ENCODE data around the gene RXRA. TPM values are rescaled to one million over a fixed set of nuclear protein-coding genes. Genes with fewer than 3 reads are reported as not detected.

RXRA gene
- polyA plus RNA-seq, 3 donors = 33.6 to 42.2 (median 33.9) TPM

GRCh38 chr9:134425401-134425800 is 99.1 kb downstream of the RXRA start:
- DNase-seq (ENCODE audit: low read depth in 3 of 3, low spot score in 2 of 3) = no peak

- DNase-seq (ENCODE audit: low read depth in 3 of 3, low spot score in 2 of 3) = no peak
Observed at GRCh38 chr9:134425812-134426211, 99.6 kb downstream of the RXRA start.

GRCh38 chr9:134426436-134426835 is 100.2 kb downstream of the RXRA start:
- no peak for DNase-seq (ENCODE audit: low read depth in 3 of 3, low spot score in 2 of 3)

- no peak for DNase-seq (ENCODE audit: low read depth in 3 of 3, low spot score in 2 of 3)
Observed at GRCh38 chr9:134427153-134427782, 101.0 kb downstream of the RXRA start.

GRCh38 chr9:134428559-134428958 is 102.3 kb downstream of the RXRA start:
- no peak for DNase-seq (ENCODE audit: low read depth in 3 of 3, low spot score in 2 of 3)

DNA sequence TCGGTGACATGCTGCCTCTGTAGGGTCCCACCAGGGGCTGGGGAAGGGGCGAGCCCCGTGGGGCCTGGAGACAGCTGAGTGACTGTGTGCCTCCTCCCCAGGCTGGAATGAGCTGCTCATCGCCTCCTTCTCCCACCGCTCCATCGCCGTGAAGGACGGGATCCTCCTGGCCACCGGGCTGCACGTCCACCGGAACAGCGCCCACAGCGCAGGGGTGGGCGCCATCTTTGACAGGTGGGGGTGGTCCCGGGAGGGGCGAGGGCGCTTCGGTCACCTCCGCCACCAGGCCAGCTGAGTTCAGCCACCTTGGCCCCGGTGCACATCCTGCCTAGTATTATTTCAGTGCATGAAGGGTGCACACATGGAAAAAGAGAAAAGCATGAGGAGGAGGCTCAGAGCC is 102.8 kb downstream of the RXRA start:
- no peak for DNase-seq (ENCODE audit: low read depth in 3 of 3, low spot score in 2 of 3)

- no peak for DNase-seq (ENCODE audit: low read depth in 3 of 3, low spot score in 2 of 3)
Observed at GRCh38 chr9:134429481-134429880, 103.2 kb downstream of the RXRA start.

DNA sequence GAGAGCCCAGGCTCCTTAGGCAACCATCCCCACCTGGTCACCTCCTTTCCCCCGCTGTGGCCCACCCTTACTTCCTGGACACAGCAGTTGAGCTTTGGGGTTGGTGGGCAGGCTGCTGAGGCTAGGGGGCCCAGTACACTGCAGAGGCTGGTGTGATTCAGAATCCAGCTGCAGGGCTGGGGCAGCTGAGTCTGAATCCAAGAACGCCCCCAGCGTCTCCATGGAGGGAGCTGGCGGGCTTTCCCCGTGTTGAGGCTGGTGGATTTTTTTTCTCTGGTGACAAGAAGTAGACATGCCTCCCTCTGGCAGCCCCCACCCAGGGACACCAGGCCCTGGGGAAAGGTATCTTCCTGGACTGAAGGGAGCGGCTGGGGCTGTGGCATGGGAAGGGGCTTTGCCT is 104.8 kb downstream of the RXRA start:
- DNase-seq (ENCODE audit: low read depth in 3 of 3, low spot score in 2 of 3) = no peak

GRCh38 chr9:134431626-134432025 is 105.4 kb downstream of the RXRA start:
- no peak for DNase-seq (ENCODE audit: low read depth in 3 of 3, low spot score in 2 of 3)

GRCh38 chr9:134432471-134432870 is 106.2 kb downstream of the RXRA start:
- no peak for DNase-seq (ENCODE audit: low read depth in 3 of 3, low spot score in 2 of 3)

- no peak for DNase-seq (ENCODE audit: low read depth in 3 of 3, low spot score in 2 of 3)
Observed at GRCh38 chr9:134433101-134433500, 106.8 kb downstream of the RXRA start.

GRCh38 chr9:134433909-134434882 is 107.9 kb downstream of the RXRA start:
- DNase-seq (ENCODE audit: low read depth in 3 of 3, low spot score in 2 of 3) = no peak

DNA sequence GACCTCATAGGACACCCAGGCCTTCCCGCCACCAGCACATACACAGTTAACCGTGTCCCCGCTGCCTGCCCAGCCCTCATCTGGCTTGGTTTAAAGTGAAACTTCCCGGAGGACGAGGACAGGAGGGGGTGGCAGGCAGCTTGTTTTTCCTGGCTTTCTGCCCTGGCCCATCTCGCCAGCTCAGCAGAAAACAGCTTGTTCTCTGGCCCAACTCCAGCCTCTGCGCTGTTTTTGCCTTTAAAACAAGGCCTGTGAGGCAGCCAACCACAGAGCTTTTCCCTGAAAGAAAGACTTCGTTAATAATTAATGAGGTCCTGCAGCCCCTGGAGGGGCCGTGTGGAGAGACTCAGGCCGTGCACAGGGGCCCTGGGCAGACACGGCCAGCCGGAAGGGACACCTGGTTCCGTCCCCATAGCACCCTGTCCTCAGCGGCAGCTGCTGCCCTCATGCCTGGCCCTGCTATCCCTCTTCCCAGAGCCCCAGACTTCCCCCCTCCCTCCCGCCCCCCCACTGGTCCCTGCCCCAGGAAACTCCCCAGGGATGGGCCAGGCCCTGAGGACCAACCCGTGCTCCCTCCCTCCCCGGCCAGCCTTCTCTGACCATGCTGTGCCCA is 108.7 kb downstream of the RXRA start:
- peak; percentile 92 to 99 (median 97) for DNase-seq (ENCODE audit: low read depth in 3 of 3, low spot score in 2 of 3)

GRCh38 chr9:134435550-134436378 is 109.5 kb downstream of the RXRA start:
- DNase-seq (ENCODE audit: low read depth in 3 of 3, low spot score in 2 of 3) = no peak

DNA sequence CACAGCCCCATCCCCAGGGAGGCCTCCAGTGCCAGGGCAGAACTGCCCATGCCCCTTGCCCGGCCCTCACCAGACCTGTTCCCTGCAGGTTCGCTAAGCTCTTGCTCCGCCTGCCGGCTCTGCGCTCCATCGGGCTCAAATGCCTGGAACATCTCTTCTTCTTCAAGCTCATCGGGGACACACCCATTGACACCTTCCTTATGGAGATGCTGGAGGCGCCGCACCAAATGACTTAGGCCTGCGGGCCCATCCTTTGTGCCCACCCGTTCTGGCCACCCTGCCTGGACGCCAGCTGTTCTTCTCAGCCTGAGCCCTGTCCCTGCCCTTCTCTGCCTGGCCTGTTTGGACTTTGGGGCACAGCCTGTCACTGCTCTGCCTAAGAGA is 110.1 kb downstream of the RXRA start:
- no peak for DNase-seq (ENCODE audit: low read depth in 3 of 3, low spot score in 2 of 3)

- no peak for DNase-seq (ENCODE audit: low read depth in 3 of 3, low spot score in 2 of 3)
Observed at GRCh38 chr9:134436911-134437310, 110.7 kb downstream of the RXRA start.

GRCh38 chr9:134437403-134438194 is 111.3 kb downstream of the RXRA start:
- no peak for DNase-seq (ENCODE audit: low read depth in 3 of 3, low spot score in 2 of 3)

DNA sequence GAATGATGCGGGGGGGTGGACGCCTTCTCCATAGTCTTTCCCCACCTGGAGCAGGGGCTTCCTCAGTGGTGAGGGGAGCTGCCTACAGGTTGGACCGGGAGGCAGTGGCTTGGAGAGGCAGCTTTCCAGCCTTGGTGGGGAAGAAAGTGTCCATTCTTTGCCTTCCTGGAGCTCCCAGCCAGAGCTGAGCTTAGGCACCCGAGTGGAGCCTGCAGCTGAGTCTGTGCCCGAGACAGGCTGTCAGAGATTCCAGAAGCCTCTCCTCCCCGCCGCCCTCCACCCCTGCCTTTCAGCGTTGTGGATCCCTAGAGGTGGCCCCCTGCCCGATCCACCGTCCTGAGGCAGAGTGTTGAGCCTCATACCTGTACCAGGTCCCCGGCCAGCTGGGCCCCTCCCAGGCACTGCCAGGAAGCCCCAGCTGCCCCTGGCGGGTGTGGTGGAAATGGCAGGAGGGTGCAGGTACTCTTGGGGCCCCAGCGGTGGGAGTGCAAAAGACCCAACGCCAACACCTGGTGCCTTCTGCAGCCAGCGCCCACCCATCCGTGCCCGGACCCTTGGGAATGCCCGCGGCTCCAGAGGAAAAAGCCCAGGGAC is 112.0 kb downstream of the RXRA start:
- no peak for DNase-seq (ENCODE audit: low read depth in 3 of 3, low spot score in 2 of 3)

DNA sequence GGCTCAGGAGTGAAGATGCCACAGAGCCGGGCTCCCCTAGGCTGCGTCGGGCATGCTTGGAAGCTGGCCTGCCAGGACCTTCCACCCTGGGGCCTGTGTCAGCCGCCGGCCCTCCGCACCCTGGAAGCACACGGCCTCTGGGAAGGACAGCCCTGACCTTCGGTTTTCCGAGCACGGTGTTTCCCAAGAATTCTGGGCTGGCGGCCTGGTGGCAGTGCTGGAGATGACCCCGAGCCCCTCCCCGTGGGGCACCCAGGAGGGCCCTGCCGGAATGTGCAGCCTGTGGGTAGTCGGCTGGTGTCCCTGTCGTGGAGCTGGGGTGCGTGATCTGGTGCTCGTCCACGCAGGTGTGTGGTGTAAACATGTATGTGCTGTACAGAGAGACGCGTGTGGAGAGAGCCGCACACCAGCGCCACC is 113.1 kb downstream of the RXRA start:
- DNase-seq (ENCODE audit: low read depth in 3 of 3, low spot score in 2 of 3) = no peak

Data from right renal cortex interstitium (tissue), 3 donors.